H1 (cell line): Measurements from ENCODE around the gene AKR1C2. TPM values are rescaled to one million over a fixed set of nuclear protein-coding genes. Genes with fewer than 3 reads are reported as not detected.

Experiments
- CTCF ChIA-PET: fragments of 300-600 bp; sonication (Branson Sonifier 250); formaldehyde crosslinking; loops from one replicate; lab custom pipeline; 2021; ENCODE audit not compliant: partially characterized antibody; lab: Charles Lee
- POLR2A ChIA-PET: fragments of 300-600 bp; sonication (Branson Sonifier 250); formaldehyde crosslinking; loops from one replicate; lab custom pipeline; 2021; ENCODE audit warnings: inconsistent platforms; ENCODE audit not compliant: partially characterized antibody; lab: Charles Lee
- DNase-seq, 2 experiments: peaks; one replicate each; pipeline versions ENCODE4 v3.0.0 to v3.0.0-alpha.2; 2010 to 2022; ENCODE audit warnings: low spot score in 2 of 2, low read depth in 1 of 2, mixed read lengths in 1 of 2
- FAIRE-seq: peaks from 2 replicates; lab custom pipeline; 2011; peaks lifted over from hg19 to GRCh38; lab: Jason Lieb, UNC
- H2AFZ ChIP-seq: 2 replicates; pipeline ENCODE4 v1.8.1; 2012; ENCODE audit warnings: low read length, inconsistent platforms
- H2AK5ac ChIP-seq: 2 replicates; pipeline ENCODE4 v1.6.1; 2013; ENCODE audit warnings: low read depth, low read length
- H2BK120ac ChIP-seq: replicated peaks from 2 replicates; pipeline ENCODE3; 2013; ENCODE audit warnings: low read depth, low read length, inconsistent platforms
- H2BK12ac ChIP-seq: 2 replicates; pipeline ENCODE4 v1.6.1; 2013; ENCODE audit warnings: low read depth, low read length
- H2BK15ac ChIP-seq: 2 replicates; pipeline ENCODE4 v1.6.1; 2013; ENCODE audit warnings: low read length
- H2BK20ac ChIP-seq: 2 replicates; pipeline ENCODE4 v1.6.1; 2013; ENCODE audit warnings: low read length
- H2BK5ac ChIP-seq: 2 replicates; pipeline ENCODE4 v1.6.1; 2013; ENCODE audit warnings: low read depth, low read length
- H3K14ac ChIP-seq: 2 replicates; pipeline ENCODE4 v1.6.1; 2013; ENCODE audit warnings: inconsistent platforms; ENCODE audit not compliant: insufficient read length
- H3K18ac ChIP-seq: 2 replicates; pipeline ENCODE4 v1.6.1; 2013; ENCODE audit warnings: low read length; ENCODE audit errors: extremely low read depth
- H3K23ac ChIP-seq: 2 replicates; pipeline ENCODE4 v1.6.1; 2013; ENCODE audit warnings: inconsistent platforms; ENCODE audit not compliant: insufficient read length
- H3K23me2 ChIP-seq: 2 replicates; pipeline ENCODE4 v1.6.1; 2013; ENCODE audit warnings: low read depth, low read length
- H3K27ac ChIP-seq: 2 replicates; pipeline ENCODE4 v1.6.1; 2011; ENCODE audit warnings: low read depth, low read length, inconsistent platforms
- H3K27me3 ChIP-seq, 4 experiments: replicated peaks in 1 of 4; 1 replicate in 1 of 4; 2 replicates in 3 of 4; pipeline versions ENCODE4 v1.6.1 to v1.8.1; 2011 to 2013; ENCODE audit warnings: low read length in 3 of 4, mild to moderate bottlenecking in 3 of 4, inconsistent platforms in 2 of 4, mixed read lengths in 2 of 4, moderate library complexity in 1 of 4; ENCODE audit not compliant: control insufficient read depth in 3 of 4, insufficient read depth in 3 of 4; ENCODE audit errors: extremely low read depth in 1 of 4
- H3K36me3 ChIP-seq, 4 experiments: 2 replicates each; pipeline versions ENCODE4 v1.6.1 to v1.8.1; 2011 to 2013; ENCODE audit warnings: mild to moderate bottlenecking in 4 of 4, low read length in 3 of 4, moderate library complexity in 2 of 4, control low read depth in 1 of 4, inconsistent platforms in 1 of 4; ENCODE audit not compliant: insufficient read depth in 4 of 4, control insufficient read depth in 2 of 4
- H3K4ac ChIP-seq: replicated peaks from 2 replicates; pipeline ENCODE3; 2013; ENCODE audit warnings: low read length, low read depth, mixed read lengths, inconsistent platforms; ENCODE audit not compliant: insufficient read length
- H3K4me1 ChIP-seq, 4 experiments: replicated peaks in 1 of 4; 1 replicate in 1 of 4; 2 replicates in 3 of 4; pipeline versions ENCODE4 v1.6.1 to v1.8.1; 2011 to 2013; ENCODE audit warnings: low read length in 3 of 4, inconsistent platforms in 2 of 4, mixed read lengths in 1 of 4; ENCODE audit not compliant: insufficient read depth in 4 of 4, control insufficient read depth in 3 of 4
- H3K4me2 ChIP-seq, 2 experiments: 2 replicates each; pipeline versions ENCODE4 v1.6.1 to v1.8.1; 2011 to 2013; ENCODE audit warnings: low read depth in 2 of 2, low read length in 2 of 2, control low read depth in 1 of 2, inconsistent platforms in 1 of 2, mild to moderate bottlenecking in 1 of 2; ENCODE audit not compliant: insufficient read depth in 1 of 2
- H3K4me3 ChIP-seq, 4 experiments: fragments of 200-600, 300-600 bp in 1 of 4; sonication (generic), shearing (Covaris generic), sonication (Bioruptor Twin) in 1 of 4; 2 replicates each; pipeline versions ENCODE4 v1.5.1 to v1.8.1; 2011 to 2016; ENCODE audit warnings: low read length in 4 of 4, low read depth in 3 of 4, control low read depth in 2 of 4, inconsistent platforms in 2 of 4, mild to moderate bottlenecking in 2 of 4, mixed read lengths in 1 of 4, moderate library complexity in 1 of 4; ENCODE audit not compliant: insufficient read depth in 2 of 4; ENCODE audit errors: extremely low read depth in 1 of 4
- H3K56ac ChIP-seq: replicated peaks from 2 replicates; pipeline ENCODE3; 2013; ENCODE audit warnings: low read depth, mild to moderate bottlenecking, mixed read lengths, low read length, inconsistent platforms; ENCODE audit not compliant: insufficient read length
- H3K79me1 ChIP-seq: 2 replicates; pipeline ENCODE4 v1.6.1; 2013; ENCODE audit warnings: low read depth, low read length, control low read depth
- H3K79me2 ChIP-seq, 2 experiments: 2 replicates each; pipeline versions ENCODE4 v1.6.1 to v1.8.1; 2012 to 2013; ENCODE audit warnings: low read length in 2 of 2, mild to moderate bottlenecking in 2 of 2, inconsistent platforms in 1 of 2; ENCODE audit not compliant: insufficient read depth in 2 of 2, control insufficient read depth in 1 of 2
- H3K9ac ChIP-seq, 4 experiments: replicated peaks in 1 of 4; 1 replicate in 1 of 4; 2 replicates in 3 of 4; pipeline versions ENCODE4 v1.6.1 to v1.8.1; 2011 to 2013; ENCODE audit warnings: low read depth in 3 of 4, low read length in 3 of 4, control low read depth in 2 of 4, mild to moderate bottlenecking in 2 of 4, moderate library complexity in 2 of 4, inconsistent platforms in 1 of 4; ENCODE audit errors: extremely low read depth in 1 of 4
- H3K9me3 ChIP-seq, 2 experiments: 2 replicates each; pipeline versions ENCODE4 v1.6.1 to v1.8.1; 2012 to 2013; ENCODE audit warnings: mild to moderate bottlenecking in 2 of 2, moderate library complexity in 2 of 2, control low read depth in 1 of 2, inconsistent platforms in 1 of 2, low read depth in 1 of 2, low read length in 1 of 2, mixed read lengths in 1 of 2; ENCODE audit not compliant: insufficient read depth in 2 of 2
- H4K20me1 ChIP-seq, 2 experiments: replicated peaks in 1 of 2; 2 replicates each; pipeline versions ENCODE3 to v1.8.1; 2011 to 2013; ENCODE audit warnings: inconsistent platforms in 2 of 2, low read length in 2 of 2, mild to moderate bottlenecking in 1 of 2; ENCODE audit not compliant: insufficient read depth in 2 of 2, control insufficient read depth in 1 of 2
- H4K5ac ChIP-seq: 2 replicates; pipeline ENCODE4 v1.6.1; 2013; ENCODE audit warnings: low read length, low read depth, mixed read lengths, inconsistent platforms; ENCODE audit not compliant: insufficient read length
- H4K8ac ChIP-seq: 2 replicates; pipeline ENCODE4 v1.8.0; 2013; ENCODE audit warnings: mild to moderate bottlenecking, moderate library complexity, low read length, inconsistent platforms; ENCODE audit not compliant: insufficient read depth; ENCODE audit errors: extremely low read depth
- H4K91ac ChIP-seq: replicated peaks from 2 replicates; pipeline ENCODE3; 2013; ENCODE audit warnings: low read length, mixed read lengths, inconsistent platforms; ENCODE audit not compliant: insufficient read length
- ATF3 ChIP-seq: IDR thresholded peaks from 2 replicates; pipeline ENCODE4 v1.6.1; 2011; ENCODE audit warnings: low read depth, mild to moderate bottlenecking, low read length; ENCODE audit not compliant: insufficient read depth
- CBX8 ChIP-seq: fragments of 300-800, 300-1000 bp; sonication (generic); IDR thresholded peaks from 2 replicates; pipeline ENCODE4 v1.7.1; 2016; ENCODE audit warnings: low read depth, low read length, borderline replicate concordance
- POLR2A ChIP-seq, 2 experiments: IDR thresholded peaks; 1 replicate in 1 of 2; 2 replicates in 1 of 2; pipeline ENCODE4 v1.6.1; 2011; ENCODE audit warnings: low read depth in 2 of 2, low read length in 2 of 2, mild to moderate bottlenecking in 2 of 2; ENCODE audit errors: control extremely low read depth in 1 of 2
- POLR2AphosphoS5 ChIP-seq: IDR thresholded peaks from 2 replicates; pipeline ENCODE4 v1.6.1; 2011; ENCODE audit warnings: low read depth, low read length
- RNF2 ChIP-seq: fragments of 200-900, 300-1000 bp; sonication (generic); IDR thresholded peaks from 2 replicates; pipeline ENCODE4 v1.7.1; 2016; ENCODE audit warnings: borderline replicate concordance, low read depth, mild to moderate bottlenecking, antibody characterized with exemption, low read length; ENCODE audit not compliant: poor library complexity, severe bottlenecking; ENCODE audit errors: missing control alignments
- SP1 ChIP-seq: IDR thresholded peaks from 2 replicates; pipeline ENCODE4 v1.6.1; 2011; ENCODE audit warnings: low read depth, low read length
- TAF1 ChIP-seq: IDR thresholded peaks from 2 replicates; pipeline ENCODE4 v1.6.1; 2011; ENCODE audit warnings: mild to moderate bottlenecking, low read depth, low read length
- TAF7 ChIP-seq: optimal IDR thresholded peaks from 2 replicates; pipeline ENCODE3; 2011; ENCODE audit warnings: low read depth, mild to moderate bottlenecking, inconsistent platforms, low read length, moderate library complexity, borderline replicate concordance
- TEAD4 ChIP-seq: IDR thresholded peaks from 2 replicates; pipeline ENCODE4 v1.6.1; 2012; ENCODE audit warnings: low read depth, low read length, inconsistent platforms, mixed read lengths
- USF2 ChIP-seq: IDR thresholded peaks from 2 replicates; pipeline ENCODE4 v1.6.1; 2011; ENCODE audit warnings: low read length, improper control_type of control experiment
- polyA plus RNA-seq, 7 experiments: library from polyadenylated mRNA; depleted of rRNA in 3 of 7; stranded (reverse) in 5 of 7; unstranded in 2 of 7; fragments of >200 nt in 5 of 7; fragments of 200-250 nt in 2 of 7; gene quantifications; 1 replicate in 5 of 7; 2 replicates in 1 of 7; 4 replicates in 1 of 7; pipeline versions ENCODE4 v1.2.1 to v1.2.3, GENCODE V29; 2011 to 2013; ENCODE audit warnings: missing spikeins in 2 of 7, mixed read lengths in 2 of 7
- total RNA-seq: library from RNA; stranded (reverse); fragmentation: NEBNext Ultra II Directional; extraction: Animal tissue kit (Norgen Biotek cat#: 25700); gene quantifications from 2 replicates; pipeline ENCODE4 v1.2.1, GENCODE V29; 2021

Gene AKR1C2
- total and polyA plus RNA-seq, 2 of the 8 experiments (the other 6 are each of a cell fraction or from before 2014, with no cell fraction given), result 0.77 to 1.2 TPM

DNA sequence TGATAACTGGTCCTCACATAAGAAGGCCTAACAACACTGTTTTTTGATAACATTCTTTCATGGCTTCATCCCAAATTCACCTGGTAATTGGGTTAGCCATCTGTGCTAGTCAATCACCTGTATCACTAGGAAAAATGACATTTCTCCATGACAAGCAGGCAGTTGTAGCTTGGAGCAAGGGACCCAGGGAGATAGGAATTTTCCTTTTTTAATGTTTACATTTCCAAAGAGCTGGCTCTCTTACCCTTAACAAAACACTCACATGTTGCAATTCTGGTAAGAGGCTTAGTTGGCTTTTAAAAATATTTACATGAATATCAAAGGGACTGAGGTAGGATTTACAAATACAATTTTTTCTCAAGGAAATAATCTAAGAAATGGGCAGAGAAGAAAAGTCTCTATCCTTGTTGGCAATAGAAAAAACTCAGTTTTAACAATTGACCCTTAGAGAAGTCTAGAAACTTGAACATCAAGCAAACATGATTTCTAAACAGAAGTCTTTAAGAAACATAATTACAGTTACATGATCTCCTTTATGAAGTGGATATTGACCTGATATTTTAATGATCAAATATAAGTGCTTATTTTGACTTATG lies 56.5 kb downstream of the AKR1C2 start:
- FAIRE-seq (no peak), DNase-seq (no peak)
- H4K20me1 ChIP-seq, result no peaks in the 10 kb centered on the region
- H4K5ac ChIP-seq, result no peak overlapping the region
- no peak overlapping the region for H2AFZ ChIP-seq
- H3K27me3 ChIP-seq, result no peaks in the 10 kb centered on the region; a peak in 1 of 7 replicates
- H3K4me2 ChIP-seq, result no peak overlapping the region; a peak in 1 of 4 replicates
- H3K23ac ChIP-seq, result no peak overlapping the region
- H2BK120ac ChIP-seq, result no peak overlapping the region
- H3K36me3 ChIP-seq, result no peaks in the 10 kb centered on the region
- H2BK5ac ChIP-seq, result no peak overlapping the region; the same call in 1 of the 2 replicates
- H2BK20ac ChIP-seq, result no peak overlapping the region
- H3K18ac ChIP-seq, result no peak overlapping the region
- peaks cover 3 to 21% (median 14%) of the 10 kb centered on the region in 4 experiments for H3K4me1 ChIP-seq
- no peak overlapping the region for H3K4ac ChIP-seq
- POLR2A ChIA-PET, result no interaction called here
- no peak overlapping the region for H3K27ac ChIP-seq
- H3K79me1 ChIP-seq, result no peaks in the 10 kb centered on the region
- H3K23me2 ChIP-seq, result no peaks in the 10 kb centered on the region
- no peaks in the 10 kb centered on the region for H3K9me3 ChIP-seq
- H2BK12ac ChIP-seq, result no peak overlapping the region
- no peak overlapping the region for H4K91ac ChIP-seq
- CTCF ChIA-PET, result interaction anchor here (0.7 to 2.9 kb wide), 3 partner anchors 35 to 160 kb away, joined by 3 to 14 read pairs (median 10); no protein-coding TSS in a partner anchor
- H3K56ac ChIP-seq, result no peak overlapping the region
- H4K8ac ChIP-seq, result no peak overlapping the region
- H2BK15ac ChIP-seq, result no peak overlapping the region
- no peak overlapping the region for H2AK5ac ChIP-seq
- no peak for TF ChIP-seq CBX8
- no peak for TF ChIP-seq TAF1
- no peak for TF ChIP-seq POLR2A (IDR thresholded peaks at IDR 0.05; ENCODE audit: control extremely low read depth in 1 of 2, low read depth in 2 of 2, low read length in 2 of 2)
- TF ChIP-seq SP1, result no peak
- TF ChIP-seq TAF7, result no peak
- no peak for TF ChIP-seq POLR2AphosphoS5
- TF ChIP-seq ATF3, result no peak
- no peak for TF ChIP-seq RNF2
- TF ChIP-seq TEAD4, result no peak
- TF ChIP-seq USF2, result no peak
- H3K79me2 ChIP-seq, result no peaks in the 10 kb centered on the region
- H3K14ac ChIP-seq, result no peak overlapping the region
- H3K4me3 ChIP-seq, result no peak overlapping the region
- no peak overlapping the region for H3K9ac ChIP-seq
